ENCODE measurements around the gene STYX.
A peak's percentile ranks its signal among the peaks of the same experiment; 100 is the strongest.
"Not testable (repeated sequence)": the region's sequence is repeated elsewhere in the genome, so short reads cannot be mapped to it uniquely, and the experiment has no call there.

Gene STYX

GRCh38 chr14:52703664-52704063 is 26.3 kb upstream of the STYX start:
- no peak for DNase-seq
- TF ChIP-seq GATA1 (IDR thresholded peaks at IDR 0.05; ENCODE audit: low read depth, low read length) (no peak), POLR2A (IDR thresholded peaks at IDR 0.05; ENCODE audit: low read length) (no peak)

GRCh38 chr14:52706286-52706685 is 23.7 kb upstream of the STYX start:
- DNase-seq, result peak; percentile 68 to 80
- TF ChIP-seq GATA1 (IDR thresholded peaks at IDR 0.05; ENCODE audit: low read depth, low read length) (no peak), POLR2A (IDR thresholded peaks at IDR 0.05; ENCODE audit: low read length) (no peak)

GRCh38 chr14:52706724-52707706 is 23.0 kb upstream of the STYX start, which contains the start of gene PSMC6:
Gene PSMC6, plus strand, starts transcription at chr14:52707200. Its CDS starts 20 bp downstream, at chr14:52707220.
- peak; percentile 96 for DNase-seq
- peak; percentile 92 for TF ChIP-seq POLR2A (IDR thresholded peaks at IDR 0.05; ENCODE audit: low read length)
- no peak for TF ChIP-seq GATA1 (IDR thresholded peaks at IDR 0.05; ENCODE audit: low read depth, low read length)

DNA sequence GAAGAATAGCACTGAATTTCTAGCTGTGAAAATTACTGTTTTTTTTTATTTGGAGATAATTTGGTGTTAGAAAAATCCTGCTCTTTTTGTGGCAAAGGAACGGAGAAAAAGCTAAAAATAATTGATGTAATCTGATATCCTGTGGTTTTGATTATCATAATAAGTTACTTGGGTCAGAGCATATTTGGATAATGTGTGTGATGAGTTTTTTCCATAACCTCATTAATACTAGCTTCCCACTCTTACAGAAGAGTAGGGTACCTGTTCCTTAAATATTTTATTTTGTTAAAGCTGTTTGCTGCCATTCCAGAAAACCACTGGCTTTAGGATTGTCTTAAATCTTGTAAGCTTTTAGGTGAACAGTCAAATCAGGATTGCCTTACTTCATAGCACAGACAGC is 18.3 kb upstream of the STYX start:
- no peak for DNase-seq

GRCh38 chr14:52716155-52716554 is 13.8 kb upstream of the STYX start:
- no peak for DNase-seq
- TF ChIP-seq POLR2A (IDR thresholded peaks at IDR 0.05; ENCODE audit: low read length), result no peak
- TF ChIP-seq GATA1 (IDR thresholded peaks at IDR 0.05; ENCODE audit: low read depth, low read length), result no peak

More for the DNA sequence above, 18.3 kb upstream of the STYX start:
- no peak for TF ChIP-seq GATA1 (IDR thresholded peaks at IDR 0.05; ENCODE audit: low read depth, low read length)
- TF ChIP-seq POLR2A (IDR thresholded peaks at IDR 0.05; ENCODE audit: low read length), result no peak

DNA sequence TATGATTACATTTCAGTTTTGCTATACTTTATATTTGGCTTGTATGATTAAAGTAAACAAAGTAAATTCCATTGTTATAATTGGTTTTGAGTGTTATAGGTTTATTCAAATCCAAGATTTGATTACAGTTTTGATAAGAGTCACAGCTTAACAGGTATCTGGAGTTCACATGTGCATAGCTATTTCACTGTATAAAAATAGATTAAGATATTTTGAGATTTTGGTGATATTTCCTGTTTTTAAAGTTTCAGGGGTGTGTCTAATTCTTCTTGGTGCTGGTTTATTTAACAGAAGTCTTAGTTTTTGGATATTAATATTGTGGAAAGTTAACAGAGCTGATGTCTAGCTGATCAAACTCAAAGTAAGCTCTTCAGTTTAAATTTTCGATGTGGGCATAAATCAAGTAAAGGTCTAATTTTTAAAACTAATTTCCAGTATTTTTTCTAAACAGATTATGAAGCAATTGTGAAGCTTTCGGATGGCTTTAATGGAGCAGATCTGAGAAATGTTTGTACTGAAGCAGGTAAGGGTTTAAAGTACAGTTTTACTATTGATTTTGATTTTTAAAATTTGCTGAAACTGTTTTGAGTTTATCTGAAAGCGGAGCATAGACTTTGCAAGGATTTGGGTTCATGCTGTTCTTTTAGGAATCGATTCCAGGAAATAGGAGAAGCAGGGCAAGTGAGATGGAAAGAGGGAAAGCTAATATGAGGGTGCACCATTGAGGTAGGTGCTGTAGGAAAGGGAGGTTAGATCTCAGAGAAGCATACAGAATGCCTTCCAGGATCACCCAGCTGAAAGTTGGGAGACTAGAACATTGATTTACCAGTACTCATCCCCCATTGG is 6.2 kb upstream of the STYX start:
- DNase-seq, result no peak
- TF ChIP-seq POLR2A (IDR thresholded peaks at IDR 0.05; ENCODE audit: low read length) (no peak), GATA1 (IDR thresholded peaks at IDR 0.05; ENCODE audit: low read depth, low read length) (no peak)

DNA sequence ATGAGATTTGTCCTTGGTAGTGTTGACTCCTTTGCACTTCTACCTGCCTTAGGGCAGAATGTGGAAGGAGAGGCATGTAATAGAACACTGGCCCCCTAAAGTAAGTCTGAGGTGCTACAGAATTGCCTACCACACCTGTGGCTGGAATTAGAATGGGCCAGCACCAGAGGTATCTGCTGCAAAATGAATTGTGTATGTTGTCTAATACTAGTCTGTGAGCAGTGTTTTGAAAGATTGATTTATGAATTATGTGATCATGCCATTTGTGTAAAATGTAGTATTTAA is 5.7 kb upstream of the STYX start:
- TF ChIP-seq POLR2A (IDR thresholded peaks at IDR 0.05; ENCODE audit: low read length) (no peak), GATA1 (IDR thresholded peaks at IDR 0.05; ENCODE audit: low read depth, low read length) (no peak)
- DNase-seq, result no peak

- not testable (repeated sequence) for DNase-seq
Observed at GRCh38 chr14:52727509-52727908, 2.5 kb upstream of the STYX start.

DNA sequence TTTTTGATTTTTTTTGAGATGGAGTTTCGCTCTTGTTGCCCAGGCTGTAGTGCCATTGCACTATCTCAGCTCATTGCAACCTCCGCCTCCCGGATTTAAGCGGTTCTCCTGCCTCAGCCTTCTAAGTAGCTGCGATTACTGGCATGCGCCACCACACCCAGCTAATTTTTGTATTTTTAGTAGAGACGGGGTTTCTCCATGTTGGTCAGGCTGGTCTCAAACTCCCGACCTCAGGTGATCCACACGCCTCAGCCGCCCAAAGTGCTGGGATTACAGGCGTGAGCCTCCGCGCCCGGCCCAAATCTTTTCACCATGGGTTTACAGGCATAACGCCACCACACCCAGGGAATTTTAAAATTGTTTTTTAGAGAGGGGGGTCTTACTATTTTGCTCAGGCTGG is 931 bp upstream of the STYX start:
- not testable (repeated sequence) for DNase-seq

- no peak for TF ChIP-seq POLR2A (IDR thresholded peaks at IDR 0.05; ENCODE audit: low read length)
- TF ChIP-seq GATA1 (IDR thresholded peaks at IDR 0.05; ENCODE audit: low read depth, low read length), result no peak
- no peak for DNase-seq
Observed at GRCh38 chr14:52729585-52729924, 411 bp upstream of the STYX start.

DNA sequence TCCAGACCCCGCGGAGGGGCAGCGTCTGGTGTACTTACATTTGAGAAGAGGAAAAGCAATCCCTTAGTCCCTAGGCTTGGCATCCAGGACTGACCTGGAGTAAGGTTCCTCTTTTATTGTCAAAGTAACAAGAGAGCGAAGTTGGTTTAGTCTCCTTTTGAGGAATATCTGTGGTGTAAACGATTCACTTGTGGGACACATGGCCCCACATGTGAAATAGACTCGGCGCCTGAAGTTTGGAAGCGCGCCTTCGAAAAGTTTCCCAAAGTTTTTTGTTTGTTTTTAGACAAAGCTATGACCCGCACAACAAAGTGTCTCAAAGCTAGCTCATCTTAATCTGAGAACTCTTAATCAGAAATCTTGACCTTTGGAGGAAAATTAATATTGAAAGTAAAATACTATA is 744 bp downstream of the STYX start:
- TF ChIP-seq POLR2A (IDR thresholded peaks at IDR 0.05; ENCODE audit: low read length), result no peak
- no peak for TF ChIP-seq GATA1 (IDR thresholded peaks at IDR 0.05; ENCODE audit: low read depth, low read length)
- no peak for DNase-seq

GRCh38 chr14:52733824-52734223 is 3.9 kb downstream of the STYX start:
- TF ChIP-seq POLR2A (IDR thresholded peaks at IDR 0.05; ENCODE audit: low read length) (no peak), GATA1 (IDR thresholded peaks at IDR 0.05; ENCODE audit: low read depth, low read length) (no peak)
- no peak for DNase-seq

DNA sequence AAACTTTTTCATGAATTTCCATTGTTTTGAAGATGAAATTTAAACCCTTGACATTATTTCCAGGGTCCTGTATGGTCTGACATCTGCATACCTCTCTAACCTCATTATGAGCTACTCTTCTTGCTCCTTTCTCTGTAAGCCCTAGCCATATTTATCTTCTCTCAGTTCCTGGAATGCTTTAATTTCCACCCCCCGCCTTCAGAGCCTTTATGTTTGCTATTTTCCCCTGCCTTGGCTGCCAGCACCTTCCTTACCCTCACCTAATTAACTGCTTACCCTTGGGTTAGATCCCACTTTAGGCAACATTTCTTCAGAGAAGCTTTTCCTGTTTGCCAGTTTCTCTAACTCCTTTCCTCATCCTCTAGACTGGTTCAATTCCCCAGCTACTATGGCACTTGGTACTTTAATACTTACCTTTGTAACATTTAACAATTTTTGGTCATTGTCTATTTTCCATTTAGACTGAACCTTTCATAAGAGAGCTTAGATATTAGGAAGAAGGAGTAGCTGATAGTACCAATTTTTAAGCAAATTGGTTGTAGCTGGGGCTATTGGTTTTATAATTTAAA is 6.0 kb downstream of the STYX start:
- peak in 1 of 2 experiments; percentile 24 for DNase-seq
- TF ChIP-seq POLR2A (IDR thresholded peaks at IDR 0.05; ENCODE audit: low read length) (no peak), GATA1 (IDR thresholded peaks at IDR 0.05; ENCODE audit: low read depth, low read length) (no peak)

GRCh38 chr14:52738409-52738808 is 8.4 kb downstream of the STYX start:
- TF ChIP-seq GATA1 (IDR thresholded peaks at IDR 0.05; ENCODE audit: low read depth, low read length), result no peak
- no peak for TF ChIP-seq POLR2A (IDR thresholded peaks at IDR 0.05; ENCODE audit: low read length)
- peak; percentile 37 to 41 for DNase-seq
